ENCODE measurements around the gene AKNA. TPM values are rescaled to one million over a fixed set of nuclear protein-coding genes. Genes with fewer than 3 reads are reported as not detected.
"Not testable (repeated sequence)": the region's sequence is repeated elsewhere in the genome, so short reads cannot be mapped to it uniquely, and the experiment has no call there.

The AKNA gene
- total RNA-seq, 1 donor from 2014 or later: 5.7 TPM

DNA sequence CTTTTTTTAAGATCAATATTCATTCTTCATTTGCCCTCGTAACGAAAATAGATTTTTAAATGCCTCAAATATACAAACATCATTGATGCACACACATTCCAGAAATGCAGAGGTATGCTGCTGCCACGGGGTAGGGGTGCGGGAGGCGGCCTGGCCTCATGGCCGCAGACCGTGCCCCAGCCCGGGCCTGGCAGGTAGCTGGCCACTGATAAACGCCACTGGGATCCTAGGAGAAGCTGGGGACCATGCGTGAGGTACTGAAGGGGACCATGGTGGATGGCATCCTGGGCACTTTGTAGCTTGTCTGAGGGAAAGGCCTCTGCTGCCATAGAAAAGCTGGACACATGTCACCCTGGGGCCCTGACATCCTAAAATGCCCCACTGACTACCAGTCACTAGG lies 51.6 kb downstream of the AKNA start:
- no peak for ATAC-seq

DNA sequence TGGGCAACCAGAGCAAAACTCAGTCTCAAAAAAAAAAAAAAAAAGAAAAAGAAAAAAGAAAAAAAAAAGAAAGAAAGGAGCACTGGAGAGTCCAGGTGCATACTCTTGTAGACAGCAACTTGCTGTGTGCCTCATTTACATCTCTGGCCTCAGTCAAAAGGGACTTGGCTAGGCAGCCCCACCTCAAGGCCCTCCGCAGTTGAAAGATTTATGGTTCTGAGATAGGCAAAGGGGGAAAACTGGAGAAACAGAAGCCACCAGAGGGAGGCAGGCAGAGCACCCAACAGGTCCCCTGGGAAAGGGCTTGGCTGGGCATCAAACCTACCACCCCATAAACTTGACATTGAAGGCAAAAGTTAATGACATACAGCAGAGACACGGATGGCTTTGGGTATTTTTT lies 52.0 kb downstream of the AKNA start:
- no peak for ATAC-seq

DNA sequence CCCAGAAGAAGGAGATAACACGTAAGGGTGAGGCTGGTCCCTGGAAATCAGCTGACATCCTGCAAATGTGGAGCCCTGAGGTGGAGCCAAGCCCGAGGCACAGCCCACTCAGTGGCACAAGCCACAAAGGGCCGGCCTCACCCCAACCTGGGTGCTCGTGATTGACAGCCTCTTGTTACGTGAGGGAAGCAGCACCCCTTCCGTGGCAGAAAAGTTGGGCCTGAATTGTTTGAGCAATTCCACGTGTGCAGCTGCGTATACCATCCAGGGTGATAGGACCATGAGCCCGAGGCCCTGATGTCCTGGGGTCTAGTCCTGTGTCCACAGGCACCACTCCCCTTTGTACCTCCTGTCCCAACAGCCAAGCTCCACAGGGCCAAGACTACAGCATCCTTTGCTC lies 53.3 kb downstream of the AKNA start:
- ATAC-seq: no peak

DNA sequence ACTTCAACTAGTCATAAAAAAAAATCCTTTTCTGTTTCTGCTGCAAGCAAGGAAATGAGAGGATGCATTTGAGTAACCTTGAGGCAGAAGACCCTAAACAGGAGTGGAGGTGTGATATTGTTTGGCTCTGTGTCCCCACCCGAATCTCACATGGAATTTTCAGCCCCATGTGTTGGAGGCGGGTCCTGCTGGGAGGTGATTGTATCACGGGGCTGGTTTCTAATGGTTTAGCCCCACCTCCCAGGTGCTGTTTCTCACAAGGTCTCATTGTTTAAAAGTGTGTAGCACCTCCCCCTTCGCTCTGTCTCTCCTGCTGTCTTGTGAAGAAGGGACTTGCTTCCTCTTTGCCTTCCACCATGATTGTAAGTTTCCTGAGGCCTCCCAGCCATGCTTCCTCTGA lies 54.1 kb downstream of the AKNA start:
- ATAC-seq: not testable (repeated sequence)

DNA sequence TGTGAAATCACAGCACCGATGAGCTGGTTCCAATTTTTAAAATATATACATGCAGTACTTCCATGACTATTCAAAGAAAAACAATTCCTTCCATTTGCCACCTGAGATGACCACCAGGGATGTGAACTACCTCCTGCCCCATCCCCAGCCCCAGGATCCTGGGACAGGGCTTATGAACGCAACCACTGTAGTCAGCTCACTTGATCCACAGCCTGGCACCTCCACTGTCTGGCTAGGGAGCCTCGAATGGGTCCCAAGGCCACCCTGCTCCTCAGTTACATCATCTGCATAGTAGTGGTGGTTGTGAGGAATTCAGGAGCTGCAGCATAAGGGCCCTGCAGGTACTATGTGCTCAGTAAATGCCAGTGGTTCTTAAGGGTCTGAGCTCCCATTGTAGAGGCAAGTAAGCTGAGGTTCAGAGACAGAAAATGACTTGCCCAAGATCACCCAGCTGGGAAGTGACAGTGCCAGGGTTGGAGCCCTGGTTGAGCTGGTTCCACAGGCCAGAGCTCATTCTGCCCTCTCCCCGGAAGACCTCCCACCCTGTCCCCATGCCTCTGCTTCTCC lies 55.2 kb downstream of the AKNA start:
- not testable (repeated sequence) for ATAC-seq

DNA sequence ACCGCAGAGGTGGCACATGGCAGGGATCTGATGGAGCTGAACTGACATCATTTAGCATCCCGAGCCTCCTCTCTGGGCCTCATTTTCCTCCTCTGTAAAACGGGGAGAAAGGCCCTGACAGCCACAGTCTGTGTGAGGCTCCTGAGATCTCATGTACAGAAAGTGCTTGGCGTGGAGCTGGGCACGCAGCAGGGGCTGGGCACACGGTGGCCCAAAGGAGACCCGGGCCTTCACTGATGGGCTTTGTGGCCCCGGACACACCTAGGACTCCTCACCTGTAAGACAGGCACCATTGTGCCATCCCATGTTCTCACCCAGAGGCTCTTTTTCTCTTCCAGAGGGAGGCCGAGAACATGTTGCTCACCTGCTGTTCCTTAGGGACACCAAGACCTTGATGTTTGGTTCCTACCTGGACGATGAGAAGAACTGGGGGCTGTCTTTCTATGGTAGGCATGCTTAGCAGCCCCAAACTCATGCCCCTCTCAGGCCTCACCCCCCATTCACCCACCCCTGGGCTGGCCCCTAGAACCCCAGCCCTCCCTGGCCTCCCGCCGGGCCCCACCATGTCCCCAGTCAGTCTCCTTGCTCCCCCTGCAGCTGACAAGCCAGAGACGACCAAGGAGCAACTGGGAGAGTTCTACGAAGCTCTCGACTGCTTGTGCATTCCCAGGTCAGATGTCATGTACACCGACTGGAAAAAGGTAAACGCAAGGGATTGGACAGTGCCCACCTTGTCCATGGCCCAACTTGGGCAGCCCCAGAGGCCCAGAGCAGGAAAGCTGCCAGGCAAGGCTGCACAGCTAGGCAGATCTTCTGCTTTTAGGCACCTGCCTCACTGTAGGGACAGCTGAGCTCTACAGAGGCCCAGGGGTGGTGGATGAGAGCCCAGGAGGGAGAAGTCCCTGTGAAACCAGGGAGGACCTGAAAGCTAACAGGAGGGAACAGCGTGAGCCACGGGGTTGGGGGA lies 56.3 kb downstream of the AKNA start:
- not testable (repeated sequence) for ATAC-seq

DNA sequence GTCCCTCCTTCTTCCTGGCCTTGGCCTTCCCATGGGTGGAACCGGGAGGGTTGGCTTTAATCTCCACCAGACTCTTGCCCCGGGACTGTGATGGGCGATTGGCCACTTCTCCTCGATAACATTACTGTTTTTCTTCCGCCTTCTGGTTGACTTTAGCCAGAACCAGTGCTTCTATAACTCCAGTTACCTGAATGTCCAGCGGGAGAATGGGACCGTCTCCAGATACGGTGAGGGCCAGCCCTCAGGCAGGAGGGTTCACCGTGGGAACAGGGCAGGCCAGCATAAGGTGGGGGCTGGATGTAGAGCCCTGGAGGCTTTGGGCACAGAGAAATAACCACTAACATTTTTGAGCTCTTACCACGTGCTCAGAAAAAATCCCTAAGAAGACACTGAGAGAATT lies 57.1 kb downstream of the AKNA start:
- ATAC-seq: no peak

DNA sequence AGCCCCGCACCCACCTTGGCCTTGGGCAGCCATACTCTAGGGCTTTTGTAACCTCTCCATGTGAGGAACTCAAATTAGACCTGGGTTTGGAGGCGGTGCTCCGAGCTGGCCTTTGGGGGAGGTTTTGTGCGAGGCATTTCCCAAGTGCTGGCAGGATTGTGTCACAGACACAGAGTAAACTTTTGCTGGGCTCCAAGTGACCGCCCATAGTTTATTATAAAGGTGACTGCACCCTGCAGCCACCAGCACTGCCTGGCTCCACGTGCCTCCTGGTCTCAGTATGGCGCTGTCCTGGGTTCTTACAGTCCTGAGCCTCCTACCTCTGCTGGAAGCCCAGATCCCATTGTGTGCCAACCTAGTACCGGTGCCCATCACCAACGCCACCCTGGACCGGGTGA lies 58.2 kb downstream of the AKNA start, which contains the start of gene ORM2:
ORM2 (plus strand) TSS at position 245 of the 398 bp plus-strand sequence; CDS start at position 281, 36 bp downstream.
- peak; percentile 6 for ATAC-seq

DNA sequence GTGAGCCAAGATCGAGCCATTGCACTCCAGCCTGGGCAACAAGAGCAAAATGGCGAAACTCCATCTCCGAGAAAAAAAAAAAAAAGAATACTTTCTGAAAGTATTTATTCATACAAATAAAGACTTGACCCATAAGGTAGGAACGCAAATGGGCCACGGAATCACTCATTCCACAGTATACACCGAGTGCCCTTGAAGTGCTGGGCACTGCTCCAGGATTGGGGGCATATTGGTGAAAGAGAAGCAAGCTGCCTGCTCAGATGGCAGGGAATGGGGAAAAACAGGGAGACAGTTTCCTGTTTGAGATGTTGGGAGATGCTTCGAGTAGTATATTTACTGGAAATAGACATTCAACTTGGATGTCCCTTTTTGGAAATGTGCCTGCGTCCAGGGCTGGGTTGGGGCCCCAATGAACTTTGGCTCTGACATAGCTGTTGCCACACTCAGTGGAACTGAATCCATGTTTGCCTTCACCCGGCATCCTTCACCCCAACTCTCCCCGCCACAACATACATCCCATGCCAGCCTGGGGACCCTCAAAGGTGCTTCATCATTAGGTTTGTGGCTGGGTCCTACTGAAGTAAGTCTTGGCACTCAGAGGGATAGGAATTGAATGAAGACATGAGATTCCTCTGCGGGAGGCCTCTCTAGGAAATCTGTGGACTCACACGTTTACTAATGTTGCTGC lies 58.7 kb downstream of the AKNA start:
- not testable (repeated sequence) for ATAC-seq

DNA sequence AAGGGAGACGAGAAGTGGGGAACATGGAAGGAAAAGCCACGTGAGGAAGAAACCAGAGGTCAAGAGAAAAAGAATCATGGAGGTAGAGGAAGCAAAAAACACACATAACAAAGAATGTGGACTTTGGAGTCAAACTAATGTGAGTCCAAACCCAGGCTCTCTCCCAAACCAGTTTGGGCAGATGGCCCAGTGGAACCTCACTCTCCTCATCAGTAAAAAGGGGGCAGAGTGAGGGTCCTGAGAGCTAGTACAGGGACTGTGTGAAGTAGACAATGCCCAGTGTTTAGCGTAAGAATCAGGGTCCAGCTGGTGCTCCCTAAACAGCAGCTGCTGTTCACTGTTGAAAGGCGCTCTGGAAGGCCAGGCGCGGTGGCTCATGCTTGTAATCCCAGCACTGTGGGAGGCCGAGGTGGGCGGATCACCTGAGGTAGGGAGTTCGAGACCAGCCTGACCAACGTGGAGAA lies 59.4 kb downstream of the AKNA start:
- ATAC-seq: not testable (repeated sequence)

DNA sequence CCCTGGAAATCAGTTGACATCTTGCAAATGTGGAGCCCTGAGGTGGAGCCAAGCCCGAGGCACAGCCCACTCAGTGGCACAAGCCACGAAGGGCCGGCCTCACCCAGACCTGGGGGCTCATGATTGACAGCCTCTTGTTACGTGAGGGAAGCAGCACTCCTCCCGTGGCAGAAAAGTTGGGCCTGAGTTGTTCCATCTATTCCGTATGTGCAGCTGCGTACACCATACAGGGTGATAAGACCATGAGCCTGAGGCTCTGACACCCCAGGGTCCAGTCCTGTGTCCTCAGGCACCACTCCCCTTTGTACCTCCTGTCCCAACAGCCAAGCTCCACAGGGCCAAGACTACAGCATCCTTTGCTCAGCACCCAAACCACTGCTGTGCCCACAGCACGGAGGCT lies 60.0 kb downstream of the AKNA start:
- ATAC-seq: no peak

DNA sequence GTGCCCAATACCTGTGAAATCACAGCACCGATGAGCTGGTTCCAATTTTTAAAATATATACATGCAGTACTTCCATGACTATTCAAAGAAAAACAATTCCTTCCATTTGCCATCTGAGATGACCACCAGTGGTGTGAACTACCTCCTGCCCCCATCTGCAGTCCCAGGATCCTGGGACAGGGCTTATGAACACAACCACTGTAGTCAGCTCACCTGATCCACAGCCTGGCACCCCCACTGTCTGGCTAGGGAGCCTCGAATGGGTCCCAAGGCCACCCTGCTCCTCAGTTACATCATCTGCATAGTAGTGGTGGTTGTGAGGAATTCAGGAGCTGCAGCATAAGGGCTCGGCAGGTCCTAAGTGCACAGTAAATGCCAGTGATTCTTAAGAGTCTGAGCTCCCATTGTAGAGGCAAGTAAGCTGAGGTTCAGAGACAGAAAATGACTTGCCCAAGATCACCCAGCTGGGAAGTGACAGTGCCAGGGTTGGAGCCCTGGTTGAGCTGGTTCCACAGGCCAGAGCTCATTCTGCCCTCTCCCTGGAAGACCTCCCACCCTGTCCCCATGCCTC lies 62.0 kb downstream of the AKNA start:
- not testable (repeated sequence) for ATAC-seq

DNA sequence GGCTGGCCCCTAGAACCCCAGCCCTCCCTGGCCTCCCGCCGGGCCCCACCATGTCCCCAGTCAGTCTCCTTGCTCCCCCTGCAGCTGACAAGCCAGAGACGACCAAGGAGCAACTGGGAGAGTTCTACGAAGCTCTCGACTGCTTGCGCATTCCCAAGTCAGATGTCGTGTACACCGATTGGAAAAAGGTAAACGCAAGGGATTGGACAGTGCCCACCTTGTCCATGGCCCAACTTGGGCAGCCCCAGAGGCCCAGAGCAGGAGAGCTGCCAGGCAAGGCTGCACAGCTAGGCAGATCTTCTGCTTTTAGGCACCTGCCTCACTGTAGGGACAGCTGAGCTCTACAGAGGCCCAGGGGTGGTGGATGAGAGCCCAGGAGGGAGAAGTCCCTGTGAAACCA lies 62.8 kb downstream of the AKNA start:
- ATAC-seq: not testable (repeated sequence)

DNA sequence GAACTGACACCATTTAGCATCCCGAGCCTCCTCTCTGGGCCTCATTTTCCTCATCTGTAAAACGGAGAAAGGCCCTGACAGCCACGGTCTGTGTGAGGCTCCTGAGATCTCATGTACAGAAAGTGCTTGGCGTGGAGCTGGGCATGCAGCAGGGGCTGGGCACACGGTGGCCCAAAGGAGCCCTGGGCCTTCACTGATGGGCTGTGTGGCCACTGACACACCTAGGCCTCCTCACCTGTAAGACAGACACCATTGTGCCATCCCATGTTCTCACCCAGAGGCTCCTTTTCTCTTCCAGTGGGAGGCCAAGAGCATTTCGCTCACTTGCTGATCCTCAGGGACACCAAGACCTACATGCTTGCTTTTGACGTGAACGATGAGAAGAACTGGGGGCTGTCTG lies 63.3 kb downstream of the AKNA start:
- ATAC-seq: no peak

DNA sequence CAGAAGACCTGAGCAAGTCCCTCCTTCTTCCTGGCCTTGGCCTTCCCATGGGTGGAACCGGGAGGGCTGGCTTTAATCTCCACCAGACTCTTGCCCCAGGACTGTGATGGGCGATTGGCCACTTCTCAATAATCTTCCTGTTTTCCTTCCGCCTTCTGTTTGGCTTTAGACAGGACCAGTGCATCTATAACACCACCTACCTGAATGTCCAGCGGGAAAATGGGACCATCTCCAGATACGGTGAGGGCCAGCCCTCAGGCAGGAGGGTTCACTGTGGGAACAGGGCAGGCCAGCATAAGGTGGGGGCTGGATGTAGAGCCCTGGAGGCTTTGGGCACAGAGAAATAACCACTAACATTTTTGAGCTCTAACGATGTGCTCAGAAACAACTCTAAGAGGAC lies 63.9 kb downstream of the AKNA start:
- not testable (repeated sequence) for ATAC-seq

DNA sequence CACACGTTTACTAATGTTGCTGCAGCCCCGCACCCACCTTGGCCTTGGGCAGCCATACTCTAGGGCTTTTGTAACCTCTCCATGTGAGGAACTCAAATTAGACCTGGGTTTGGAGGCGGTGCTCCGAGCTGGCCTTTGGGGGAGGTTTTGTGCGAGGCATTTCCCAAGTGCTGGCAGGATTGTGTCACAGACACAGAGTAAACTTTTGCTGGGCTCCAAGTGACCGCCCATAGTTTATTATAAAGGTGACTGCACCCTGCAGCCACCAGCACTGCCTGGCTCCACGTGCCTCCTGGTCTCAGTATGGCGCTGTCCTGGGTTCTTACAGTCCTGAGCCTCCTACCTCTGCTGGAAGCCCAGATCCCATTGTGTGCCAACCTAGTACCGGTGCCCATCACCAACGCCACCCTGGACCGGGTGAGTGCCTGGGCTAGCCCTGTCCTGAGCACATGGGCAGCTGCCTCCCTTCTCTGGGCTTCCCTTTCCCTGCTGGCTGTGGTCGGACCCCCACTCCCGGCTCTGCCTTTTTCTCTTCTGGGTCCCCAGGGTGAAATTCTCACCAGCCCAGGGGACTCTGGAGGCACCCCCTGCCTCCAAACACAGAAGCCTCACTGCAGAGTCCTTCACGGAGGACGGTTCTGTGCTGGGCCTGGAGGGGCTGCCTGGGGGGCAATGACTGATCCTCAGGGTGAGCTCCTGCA lies 64.8 kb downstream of the AKNA start, which contains the start of gene ORM1:
ORM1 (plus strand) TSS at position 268 of the 701 bp plus-strand sequence; CDS start at position 304, 36 bp downstream.
- ATAC-seq: peak; percentile 8

DNA sequence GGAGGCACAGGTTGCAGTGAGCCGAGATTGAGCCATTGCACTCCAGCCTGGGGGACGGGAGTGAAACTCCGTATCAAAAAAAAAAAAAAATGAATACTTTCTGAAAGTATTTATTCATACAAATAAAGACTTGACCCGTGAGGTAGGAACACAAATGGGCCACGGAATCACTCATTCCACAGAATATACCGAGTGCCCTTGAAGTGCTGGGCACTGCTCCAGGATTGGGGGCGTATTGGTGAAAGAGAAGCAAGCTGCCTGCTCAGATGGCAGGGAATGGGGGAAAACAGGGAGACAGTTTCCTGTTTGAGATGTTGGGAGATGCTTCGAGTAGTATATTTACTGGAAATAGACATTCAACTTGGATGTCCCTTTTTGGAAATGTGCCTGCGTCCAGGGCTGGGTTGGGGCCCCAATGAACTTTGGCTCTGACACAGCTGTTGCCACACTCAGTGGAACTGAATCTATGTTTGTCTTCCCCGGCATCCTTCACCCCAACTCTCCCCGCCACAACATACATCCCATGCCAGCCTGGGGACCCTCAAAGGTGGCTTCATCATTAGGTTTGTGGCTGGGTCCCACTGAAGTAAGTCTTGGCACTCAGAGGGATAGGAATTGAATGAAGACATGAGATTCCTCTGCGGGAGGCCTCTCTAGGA lies 65.5 kb downstream of the AKNA start:
- ATAC-seq: not testable (repeated sequence)

DNA sequence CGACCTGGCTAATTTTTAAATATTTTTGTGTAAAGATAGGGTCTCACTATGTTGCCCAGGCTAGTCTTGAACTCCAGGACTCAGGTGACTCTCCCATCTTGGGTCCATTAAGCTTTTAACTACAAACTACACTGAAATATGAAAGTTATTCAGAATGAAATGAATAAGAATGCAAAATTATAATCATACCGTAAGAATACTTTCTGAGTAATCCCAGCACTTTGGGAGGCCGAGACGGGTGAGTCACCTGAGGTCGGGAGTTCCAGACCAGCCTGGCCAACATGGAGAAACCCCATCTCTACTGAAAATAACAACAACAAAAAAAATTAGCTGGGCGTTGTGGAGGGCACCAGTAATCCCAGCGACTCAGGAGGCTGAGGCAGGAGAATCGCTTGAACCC lies 66.0 kb downstream of the AKNA start:
- ATAC-seq: no peak

DNA sequence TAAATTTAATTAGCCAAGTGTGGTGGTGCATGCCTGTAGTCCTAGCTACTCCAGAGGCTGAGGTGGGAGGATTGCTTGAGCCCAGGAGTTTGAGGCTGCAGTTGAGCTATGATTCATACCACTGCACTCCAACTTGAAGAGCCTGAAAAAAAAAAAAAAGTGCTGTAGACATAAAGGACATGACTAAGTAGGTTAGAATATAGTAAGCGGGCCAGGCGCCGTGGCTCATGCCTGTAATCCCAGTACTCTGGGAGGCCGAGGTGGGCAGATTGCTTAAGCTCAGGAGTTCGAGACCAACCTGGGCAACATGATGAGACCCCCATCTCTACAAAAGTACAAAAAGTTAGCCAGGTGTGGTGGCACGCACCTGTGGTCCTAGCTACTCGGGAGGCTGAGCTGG lies 67.1 kb downstream of the AKNA start:
- ATAC-seq: peak; percentile 38

DNA sequence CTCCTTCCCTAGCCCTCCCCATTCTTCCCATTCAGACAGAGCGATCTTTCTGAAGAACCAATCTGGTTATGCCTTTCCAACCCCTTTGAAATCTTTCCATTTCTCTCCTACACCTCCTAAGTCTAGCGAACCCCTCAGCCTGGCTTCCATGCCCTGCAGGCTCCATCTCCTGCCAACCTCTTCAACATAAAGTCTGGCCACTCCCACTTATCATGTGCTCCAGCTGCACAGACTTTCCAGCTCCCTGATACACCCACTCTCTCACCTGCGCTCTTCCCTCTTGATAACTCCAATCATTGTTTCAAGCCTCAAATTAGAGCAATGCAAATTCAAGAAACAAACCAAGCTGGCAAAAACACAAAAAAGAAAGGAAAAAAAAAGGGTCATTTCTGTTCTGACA lies 68.6 kb downstream of the AKNA start:
- no peak for ATAC-seq

DNA sequence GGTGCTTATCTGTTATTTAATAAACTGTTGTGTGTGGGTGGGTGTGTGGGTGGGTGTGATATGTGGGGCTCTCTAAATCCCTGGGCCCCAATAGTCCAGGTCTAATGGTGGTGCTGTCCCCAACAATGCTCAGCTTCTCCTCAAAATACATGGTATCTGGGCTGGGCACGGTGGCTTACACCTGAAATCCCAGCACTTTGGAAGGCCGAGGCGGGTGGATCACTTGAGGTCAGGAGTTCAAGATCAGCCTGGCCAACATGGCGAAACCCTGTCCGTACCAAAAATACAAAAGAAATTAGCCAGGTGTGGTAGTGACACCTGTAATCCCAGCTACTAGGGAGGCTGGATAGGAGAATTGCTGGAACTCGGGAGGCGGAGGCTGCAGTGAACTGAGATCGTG lies 69.4 kb downstream of the AKNA start:
- no peak for ATAC-seq

All from esophagus mucosa (tissue), 1 donor.